LHCN-M2 (cell line): ENCODE results near the gene MBOAT2. TPM values are rescaled to one million over a fixed set of nuclear protein-coding genes. Genes with fewer than 3 reads are reported as not detected.
"Not testable (repeated sequence)": the region's sequence is repeated elsewhere in the genome, so short reads cannot be mapped to it uniquely, and the experiment has no call there.

Experiments used
- DNase-seq: peaks from one replicate; pipeline ENCODE4 v3.0.0-alpha.2; 2012; ENCODE audit warnings: low read depth
- total RNA-seq: library from RNA; depleted of rRNA; stranded (reverse); fragments of >200 nt; gene quantifications from 2 replicates; pipeline ENCODE4 v1.2.3, GENCODE V29; 2014

Gene MBOAT2
- total RNA-seq, 1 experiment from 2014 or later: 22.6 TPM

DNA sequence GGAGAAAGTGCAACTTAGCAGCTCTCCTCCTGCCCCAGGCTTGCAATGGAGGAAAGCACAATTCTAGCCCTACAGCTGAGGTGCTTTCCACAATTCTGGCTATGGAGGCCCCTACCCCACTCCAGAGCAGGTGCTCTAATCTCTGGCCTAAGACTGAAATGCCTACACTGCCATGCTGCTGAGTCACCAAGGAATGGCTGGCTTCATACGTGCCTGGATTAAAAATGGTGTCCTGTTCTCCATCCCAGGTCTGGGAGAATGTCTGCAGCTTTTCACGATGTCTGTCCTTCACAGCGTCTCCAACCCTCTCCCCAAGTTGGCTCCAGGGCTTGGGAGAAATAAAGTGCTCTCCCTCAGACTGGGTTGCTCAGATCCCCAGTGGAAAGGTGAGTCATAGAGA lies 48.5 kb downstream of the MBOAT2 start:
- DNase-seq: peak; percentile 4

DNA sequence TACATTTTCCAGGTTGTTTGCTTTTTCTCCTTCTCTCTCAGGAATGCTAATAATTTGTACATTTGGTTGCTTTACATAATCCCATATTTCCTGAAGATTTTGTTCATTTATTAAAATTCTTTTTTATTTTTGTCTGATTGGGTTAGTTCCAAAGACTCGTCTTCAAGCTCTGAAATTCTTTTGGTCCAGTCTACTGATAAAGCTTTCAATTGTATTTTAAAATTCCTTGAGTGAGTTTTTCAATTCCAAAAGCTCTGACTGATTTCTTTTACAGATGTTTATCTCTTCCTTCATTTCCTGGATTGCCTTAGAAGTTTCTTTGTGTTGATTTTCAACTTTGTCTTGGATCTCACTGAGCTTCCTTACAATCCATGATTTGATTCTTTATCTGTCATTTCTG lies 50.0 kb downstream of the MBOAT2 start:
- no peak for DNase-seq

DNA sequence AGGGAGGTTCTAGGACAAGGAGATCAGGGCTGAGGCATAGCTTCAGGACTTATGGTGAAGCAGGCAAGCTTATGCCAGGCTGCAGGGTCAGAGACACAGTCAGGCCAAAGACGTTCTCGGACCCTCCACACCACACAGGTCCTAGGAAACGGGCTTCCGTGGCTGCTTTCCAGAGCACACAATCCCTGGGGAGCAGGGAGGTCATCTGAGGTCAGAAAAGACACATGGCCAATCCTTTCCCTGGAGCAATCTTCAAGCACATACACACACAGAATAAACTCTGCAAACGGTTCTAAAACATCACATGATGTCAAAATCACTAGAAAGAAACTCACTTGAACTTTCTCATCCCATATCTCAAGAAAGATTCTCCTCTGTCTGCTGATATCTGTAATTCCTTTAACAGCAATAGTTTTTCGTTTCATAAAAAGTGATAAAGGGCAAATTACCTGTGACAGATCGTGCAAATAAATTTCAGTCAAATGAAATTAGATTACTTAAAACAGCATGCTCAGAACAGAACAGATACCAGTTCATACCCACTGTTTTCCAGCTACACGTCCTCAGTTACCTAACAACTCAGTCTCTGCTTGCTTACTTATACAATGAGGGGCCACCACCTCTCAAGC lies 63.9 kb downstream of the MBOAT2 start:
- no peak for DNase-seq

DNA sequence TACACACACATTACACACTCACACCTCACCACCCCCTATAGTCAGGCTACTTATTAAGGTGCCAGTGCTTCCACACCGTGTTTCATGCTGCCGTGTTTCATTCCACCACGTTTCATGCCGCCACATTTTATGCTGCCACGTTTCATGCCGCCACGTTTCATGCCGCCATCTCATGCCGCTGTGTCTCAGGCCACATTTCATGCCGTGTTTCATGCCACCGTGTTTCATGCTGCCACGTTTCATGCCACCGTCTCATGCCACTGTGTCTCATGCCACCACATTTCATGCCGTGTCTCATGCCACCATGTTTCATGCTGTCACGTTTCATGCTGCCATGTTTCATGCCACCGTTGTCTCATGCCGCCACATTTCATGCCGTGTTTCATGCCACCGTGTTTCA lies 65.1 kb downstream of the MBOAT2 start:
- no peak for DNase-seq

DNA sequence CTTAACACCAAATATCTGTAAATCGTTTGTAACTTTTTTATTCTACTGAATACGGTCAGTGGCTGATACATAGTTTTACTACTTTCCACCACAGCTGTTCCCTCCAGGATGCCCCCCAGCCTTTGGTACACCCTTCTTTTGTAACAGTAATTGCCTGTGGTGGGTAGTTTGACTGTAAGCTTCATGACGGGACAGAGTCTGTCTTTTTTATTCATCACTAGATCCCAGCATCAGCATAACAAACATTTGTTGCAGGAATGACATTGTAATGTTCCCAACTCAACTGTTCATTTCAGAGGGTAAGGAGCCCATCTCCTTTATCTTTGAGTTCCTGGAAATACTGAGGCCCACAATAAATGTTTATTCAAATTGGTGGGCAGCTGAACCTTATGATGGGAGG lies 67.5 kb downstream of the MBOAT2 start:
- no peak for DNase-seq

DNA sequence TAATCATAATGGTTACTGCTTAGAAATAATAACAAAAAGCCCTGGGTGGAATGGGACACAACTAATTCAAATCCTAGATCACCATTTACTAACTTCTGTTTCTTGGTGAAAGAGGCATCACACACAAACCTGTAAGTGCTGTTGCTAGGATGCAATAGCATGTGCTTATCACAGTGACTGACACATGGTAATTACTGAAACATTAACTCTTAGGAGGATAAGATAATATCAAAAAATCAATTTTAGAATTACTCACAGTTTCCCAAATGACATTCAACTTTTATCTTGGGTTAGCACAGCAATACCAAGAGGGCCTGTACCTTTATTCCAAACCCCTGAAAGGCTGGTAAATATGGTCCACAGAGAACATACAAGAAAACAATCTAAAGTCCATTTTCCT lies 69.1 kb downstream of the MBOAT2 start:
- DNase-seq: no peak

DNA sequence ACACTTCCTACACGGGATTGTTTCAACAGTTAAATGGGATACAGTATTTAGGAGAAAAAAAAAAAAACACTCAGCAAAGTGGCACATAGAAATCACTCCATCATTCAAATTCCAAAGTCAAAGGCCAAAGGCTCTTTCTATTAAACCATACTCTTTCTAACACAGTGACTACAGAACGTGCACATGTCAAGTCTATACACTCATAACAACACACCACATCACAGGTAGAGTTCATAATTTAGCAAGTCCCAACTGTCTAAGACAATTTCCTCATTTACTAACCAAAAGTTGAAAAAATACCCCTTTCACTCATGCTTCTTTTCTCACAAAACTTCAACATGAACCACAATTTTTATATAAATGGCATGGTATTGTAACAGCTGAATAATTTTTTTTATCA lies 70.8 kb downstream of the MBOAT2 start:
- DNase-seq: no peak

DNA sequence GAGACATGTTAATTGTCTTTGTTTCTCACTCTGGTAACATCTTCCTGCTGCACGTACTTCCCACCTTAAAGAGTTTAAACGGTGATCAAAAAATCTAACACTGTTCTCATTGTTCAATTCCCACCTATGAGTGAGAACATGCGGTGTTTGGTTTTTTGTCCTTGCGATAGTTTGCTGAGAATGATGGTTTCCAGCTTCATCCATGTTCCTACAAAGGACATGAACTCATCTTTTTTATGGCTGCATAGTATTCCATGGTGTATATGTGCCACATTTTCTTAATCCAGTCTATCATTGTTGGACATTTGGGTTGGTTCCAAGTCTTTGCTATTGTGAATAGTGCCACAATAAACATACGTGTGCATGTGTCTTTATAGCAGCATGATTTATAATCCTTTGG lies 73.3 kb downstream of the MBOAT2 start:
- DNase-seq: not testable (repeated sequence)

DNA sequence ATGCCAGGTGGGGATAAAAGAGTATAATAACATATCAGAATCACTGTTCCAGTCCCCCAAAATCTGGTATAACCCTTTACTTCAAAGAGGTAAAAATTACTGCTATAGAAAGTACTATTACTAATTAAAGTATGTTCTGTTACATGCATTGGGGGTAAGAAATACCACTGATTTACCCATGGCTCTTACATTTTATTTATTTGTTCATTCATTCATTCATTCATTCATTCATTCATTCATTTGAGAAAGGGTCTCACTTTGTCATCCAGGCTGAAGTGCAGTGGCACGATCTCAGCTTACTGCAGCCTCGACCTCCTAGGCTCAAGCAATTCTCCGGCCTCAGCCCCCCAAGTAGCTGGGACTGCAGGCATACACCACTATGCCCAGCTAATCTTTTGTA lies 74.4 kb downstream of the MBOAT2 start:
- no peak for DNase-seq

DNA sequence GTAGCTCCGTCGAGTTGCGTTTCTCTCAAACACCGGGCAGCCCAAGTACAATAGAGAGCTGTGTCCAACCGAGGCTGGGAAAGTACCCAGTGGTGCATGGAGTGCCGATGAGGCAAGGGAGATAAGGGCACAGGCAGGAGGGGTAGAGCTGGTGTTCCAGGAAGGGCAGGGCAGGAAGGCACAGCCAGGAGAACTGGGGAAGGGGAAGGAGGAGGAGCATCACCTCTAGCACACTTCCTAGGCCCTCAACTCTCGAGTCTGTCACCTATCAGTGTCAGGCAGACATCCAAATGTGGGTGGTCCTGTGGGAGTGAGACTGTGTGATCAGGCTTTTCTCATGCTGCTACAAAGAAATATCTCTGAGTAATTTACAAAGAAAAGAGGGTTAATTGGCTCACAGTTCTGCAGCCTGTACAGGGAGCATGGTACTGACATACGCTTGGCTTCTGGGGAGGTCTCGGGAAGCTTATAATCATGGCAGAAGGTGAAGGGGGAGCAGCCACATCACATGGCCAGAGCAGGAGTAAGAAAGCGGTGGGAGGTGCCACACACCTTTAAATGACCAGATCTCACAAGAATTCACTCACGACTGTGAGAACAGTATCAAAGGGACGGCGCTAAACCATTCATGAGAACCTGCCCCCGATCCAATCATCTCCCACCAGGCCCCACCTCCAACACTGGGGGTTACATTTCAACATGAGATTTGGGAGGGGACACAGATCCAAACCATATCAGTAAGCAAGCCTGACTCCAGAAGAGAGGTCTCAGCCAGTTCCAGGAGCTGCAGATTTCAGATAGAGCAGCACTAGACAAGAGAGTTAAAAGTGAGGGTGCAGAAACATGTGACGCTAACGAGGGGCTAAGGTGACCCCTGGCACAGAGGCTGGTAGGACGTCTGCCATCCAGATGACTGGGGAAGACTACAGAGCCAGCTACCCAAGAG lies 75.7 kb downstream of the MBOAT2 start:
- no peak for DNase-seq

DNA sequence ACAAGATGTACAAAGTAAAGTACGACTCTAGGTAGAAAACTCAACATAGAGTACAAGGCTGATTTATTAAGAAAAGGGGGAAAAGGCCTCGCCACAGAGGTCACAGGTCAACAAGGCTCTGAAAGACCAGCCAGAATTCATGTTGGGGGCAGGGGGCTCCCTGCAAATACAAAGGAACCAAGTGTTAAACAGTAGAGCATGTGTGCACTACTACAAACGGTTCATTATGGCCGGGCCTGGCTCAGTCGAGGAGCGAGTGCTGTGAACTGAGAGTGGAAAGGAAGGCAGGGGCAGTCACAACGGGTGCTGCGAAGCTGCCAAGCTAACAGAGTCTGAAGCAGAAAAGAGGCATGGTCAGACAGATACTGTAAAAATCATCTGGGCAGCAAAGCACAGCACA lies 77.1 kb downstream of the MBOAT2 start:
- no peak for DNase-seq

DNA sequence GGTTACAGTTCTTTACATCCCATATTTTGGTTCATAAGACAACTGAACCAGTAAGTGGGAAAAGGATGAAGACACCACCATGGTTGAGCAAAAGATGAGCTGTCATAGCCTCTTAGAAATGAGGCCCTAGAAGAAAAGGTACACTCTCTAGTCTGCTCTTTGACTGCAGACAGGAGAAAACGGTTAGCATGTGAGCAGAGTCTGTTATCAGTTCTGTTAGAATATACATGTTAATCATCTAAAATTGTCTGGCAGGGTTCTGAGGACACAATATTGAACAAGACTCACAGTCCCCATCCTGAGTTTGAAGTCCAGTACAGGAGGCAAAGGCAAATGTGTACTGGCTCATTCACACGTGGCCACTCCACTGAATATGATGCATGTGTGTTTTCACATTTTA lies 78.1 kb downstream of the MBOAT2 start:
- DNase-seq: no peak

DNA sequence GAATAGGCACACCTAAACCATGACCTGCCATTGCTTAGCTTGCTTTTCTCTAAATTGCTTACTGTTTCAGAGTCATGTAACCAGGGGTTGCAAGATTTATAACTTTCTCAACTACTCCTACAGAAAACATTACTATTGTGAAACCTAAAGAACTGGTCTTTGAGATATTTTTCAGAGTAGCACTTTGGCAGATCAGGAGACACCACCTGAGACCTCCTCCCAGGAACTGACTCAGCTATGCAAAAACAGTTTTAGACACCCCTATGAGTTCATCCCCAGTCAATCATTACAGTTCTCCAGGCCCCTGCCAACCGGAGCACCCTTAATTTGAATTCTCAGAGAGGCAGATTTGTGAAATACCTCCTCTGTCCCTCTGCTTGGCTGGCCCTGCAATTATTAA lies 80.3 kb downstream of the MBOAT2 start:
- DNase-seq: no peak

DNA sequence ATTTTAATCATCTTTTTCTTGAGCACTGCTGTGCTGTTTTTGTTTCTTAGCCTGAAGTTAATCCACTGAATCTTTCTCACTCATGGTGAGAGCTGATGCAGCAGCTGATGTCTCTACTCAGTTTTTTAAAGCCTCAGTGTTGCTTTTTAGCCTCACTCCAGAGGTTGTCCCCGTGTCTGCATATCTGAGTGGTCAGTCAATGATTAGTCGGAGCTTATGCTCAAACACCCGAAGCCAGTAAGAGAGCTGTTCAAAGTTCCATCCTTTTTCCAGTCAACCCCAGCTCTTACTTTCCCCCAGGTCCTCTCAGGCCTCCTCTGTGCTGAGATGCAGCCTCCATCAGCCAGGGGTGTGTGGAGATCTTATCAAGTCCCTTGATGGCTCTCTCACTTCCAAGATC lies 81.1 kb downstream of the MBOAT2 start:
- no peak for DNase-seq

DNA sequence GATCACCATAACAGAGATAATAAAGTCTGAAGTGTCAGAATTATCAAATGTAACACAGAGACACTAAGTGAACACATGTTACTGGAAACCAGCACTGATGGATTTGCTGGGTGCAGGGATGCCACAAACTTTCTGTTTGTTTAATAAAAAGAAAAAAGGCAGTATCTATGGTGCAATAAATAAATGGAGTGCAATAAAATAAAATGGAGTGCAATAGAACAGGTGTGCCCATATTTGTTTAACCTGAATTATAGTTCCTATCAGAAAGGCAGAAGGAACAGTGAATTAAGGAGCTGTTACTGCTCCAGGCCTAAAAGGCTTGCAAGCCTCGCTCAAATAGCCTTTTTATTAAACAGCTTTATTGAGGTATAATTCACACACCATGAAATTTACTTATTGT lies 85.1 kb downstream of the MBOAT2 start:
- no peak for DNase-seq

DNA sequence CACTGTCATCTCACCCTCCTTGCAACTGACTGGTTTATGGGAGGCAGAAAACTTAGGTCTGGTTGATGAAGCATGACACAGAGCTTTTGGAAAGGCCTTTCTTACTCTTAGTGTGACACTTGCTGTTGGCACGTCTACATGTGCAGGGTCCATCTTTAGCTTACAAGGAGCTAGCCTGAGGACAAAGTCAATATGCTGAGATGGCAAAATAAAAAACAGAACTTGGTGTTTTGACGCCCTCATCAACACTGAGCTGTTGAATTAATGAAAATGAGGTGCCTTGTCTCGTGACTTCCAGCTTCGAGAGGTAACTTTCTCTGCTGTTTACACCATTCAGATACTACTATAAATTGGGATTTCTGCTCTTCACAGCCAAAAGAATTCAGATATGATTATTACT lies 87.5 kb downstream of the MBOAT2 start:
- DNase-seq: no peak

DNA sequence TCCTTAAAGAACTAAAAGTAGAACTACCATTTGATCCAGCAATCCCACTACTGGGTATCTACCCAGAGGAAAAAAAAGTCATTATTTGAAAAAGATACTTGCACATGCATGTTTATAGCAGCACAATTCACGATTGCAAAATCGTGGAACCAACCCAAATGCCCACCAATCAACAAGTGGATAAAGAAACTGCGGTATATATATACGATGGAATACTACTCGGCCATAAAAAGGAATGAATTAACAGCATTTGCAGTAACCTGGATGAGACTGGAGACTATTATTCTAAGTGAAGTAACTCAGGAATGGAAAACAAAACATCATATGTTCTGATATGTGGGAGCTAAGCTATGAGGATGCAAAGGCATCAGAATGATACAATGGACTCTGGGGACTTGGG lies 89.7 kb downstream of the MBOAT2 start:
- not testable (repeated sequence) for DNase-seq

DNA sequence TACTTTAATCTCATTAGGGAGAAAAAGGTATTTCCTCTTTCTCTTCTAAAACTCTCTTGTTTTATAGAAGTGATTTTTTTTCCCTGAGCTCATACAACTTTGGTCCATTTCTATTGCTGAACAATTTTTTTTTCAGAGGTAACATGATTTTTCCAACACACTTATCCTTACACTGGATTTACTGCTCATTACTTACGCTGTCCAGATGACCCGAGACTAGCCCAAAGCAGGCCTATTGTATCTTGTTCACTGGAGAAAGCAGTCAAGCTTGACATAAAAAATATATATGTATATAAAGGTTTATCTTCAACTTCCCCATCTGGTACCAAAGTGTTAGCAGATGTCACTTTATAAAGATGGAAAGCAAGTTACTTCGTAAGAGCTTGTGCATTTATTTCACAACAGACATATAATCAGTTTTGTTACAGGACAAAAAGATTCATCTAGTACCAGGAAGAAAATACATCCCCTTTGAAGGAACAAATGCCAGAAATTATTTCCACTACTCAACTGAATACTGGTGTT lies 95.7 kb downstream of the MBOAT2 start:
- no peak for DNase-seq

DNA sequence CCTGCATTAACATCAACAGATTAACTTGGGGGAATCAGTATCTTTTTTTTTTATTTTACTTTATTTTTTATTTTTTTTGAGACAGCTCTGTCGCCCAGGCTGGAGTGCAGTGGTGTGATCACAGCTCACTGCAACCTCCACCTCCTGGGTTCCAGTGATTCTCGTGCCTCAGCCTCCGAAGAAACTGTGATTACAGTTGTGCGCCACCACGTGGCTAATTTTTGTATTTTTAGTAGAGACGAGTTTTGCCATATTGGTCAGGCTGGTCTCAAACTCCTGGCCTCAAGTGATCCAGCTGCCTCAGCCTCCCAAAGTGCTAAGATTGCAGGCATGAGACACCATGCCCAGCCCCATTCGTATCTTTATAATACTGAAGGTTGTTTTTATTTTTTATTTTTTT lies 99.6 kb downstream of the MBOAT2 start:
- not testable (repeated sequence) for DNase-seq

DNA sequence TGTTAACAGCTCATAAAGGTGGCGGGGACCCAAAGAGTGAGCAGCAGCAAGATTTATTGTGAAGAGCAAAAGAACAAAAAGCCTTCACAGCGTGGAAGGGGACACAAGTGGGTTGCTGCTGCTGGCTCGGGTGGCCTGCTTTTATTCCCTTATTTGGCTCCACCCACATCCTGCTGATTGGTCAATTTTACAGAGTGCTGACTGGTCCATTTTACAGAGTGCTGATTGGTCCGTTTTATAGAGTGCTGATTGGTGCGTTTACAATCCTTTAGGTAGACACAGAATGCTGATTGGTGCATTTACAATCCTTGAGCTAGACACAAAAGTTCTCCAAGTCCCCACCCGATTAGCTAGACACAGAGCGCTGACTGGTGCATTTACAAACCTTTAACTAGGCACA lies 100.7 kb downstream of the MBOAT2 start:
- not testable (repeated sequence) for DNase-seq

DNA sequence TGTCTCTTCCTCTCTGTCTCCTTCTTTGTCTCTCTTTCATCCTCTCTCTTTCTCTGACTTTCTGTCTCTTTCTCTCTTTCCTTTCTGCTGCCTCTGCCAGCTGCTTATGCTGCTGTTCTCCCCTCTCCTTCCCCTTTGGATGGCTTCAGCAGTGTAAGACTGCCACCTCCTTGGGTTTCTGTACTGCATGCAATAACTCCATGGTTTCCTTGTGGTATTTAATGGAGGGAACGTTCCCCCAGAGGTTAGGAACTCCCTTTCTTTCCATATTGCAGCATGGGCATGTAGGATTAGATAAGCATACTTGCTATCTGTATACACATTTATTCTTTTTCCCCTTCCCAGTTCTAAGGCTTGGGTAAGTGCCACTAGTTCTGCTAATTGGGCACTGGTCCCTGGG lies 106.3 kb downstream of the MBOAT2 start:
- not testable (repeated sequence) for DNase-seq

DNA sequence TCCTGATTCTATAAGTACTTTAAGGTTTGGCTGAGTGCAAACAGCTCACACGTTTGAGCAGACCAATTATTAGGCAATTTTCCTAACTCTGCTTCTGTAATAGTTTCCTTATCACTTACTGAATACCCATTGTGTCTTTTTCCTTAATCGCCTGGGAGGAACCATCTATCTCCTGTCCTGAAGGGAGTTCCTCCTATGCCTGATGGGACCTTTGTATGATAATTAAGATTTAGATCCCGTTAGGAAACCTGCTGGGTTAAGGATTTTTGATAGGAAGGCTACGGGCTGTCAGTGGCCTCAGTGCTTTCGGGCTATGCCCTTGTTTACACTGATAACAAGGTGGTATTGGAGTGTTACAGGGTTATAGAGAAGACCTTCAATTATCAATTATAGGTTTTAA lies 106.8 kb downstream of the MBOAT2 start:
- DNase-seq: not testable (repeated sequence)
